Measurements from ENCODE around the gene EBF3.

DNA sequence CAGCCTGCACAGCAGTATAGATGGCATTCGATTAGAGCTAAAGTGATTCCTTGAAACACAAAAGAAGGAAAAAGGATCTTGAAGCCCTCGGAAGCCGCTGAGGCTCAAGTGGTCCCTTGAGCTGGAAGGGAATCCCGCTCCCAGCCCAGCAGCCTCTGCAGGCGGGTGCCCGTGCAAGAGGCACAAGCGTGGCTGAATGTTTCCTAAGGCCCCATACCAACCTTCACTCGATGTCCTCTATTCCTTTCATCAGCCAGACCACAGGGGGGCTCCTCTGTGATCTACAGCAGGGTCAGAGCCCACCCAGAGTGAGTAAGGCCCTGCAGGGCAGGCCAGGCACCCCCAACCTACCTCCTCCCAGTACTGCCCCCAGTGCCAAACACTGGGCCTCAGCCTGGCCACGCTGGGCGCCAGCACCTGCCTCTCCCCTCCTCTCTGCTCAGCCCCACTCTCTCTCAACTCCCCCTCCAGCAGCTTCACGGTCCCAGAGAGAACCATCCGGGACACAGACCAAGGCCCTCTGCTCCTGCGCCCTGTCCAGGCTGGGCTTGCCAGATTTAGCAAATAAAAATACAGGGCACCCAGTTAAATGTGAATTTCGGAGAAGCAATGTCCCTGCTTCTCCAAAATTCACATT, 30.5 kb downstream of the EBF3 start:
- TF ChIP-seq CTCF (IDR thresholded peaks at IDR 0.05 in 2 of 3, conservative IDR thresholded peaks at IDR 0.05 in 1 of 3; ENCODE audit: borderline replicate concordance in 1 of 3, insufficient read depth in 1 of 3, low read depth in 2 of 3, low read length in 2 of 3) (no peak), JUND (IDR thresholded peaks at IDR 0.05) (no peak)

Data from HCT116 (cell line).